Activated naive CD4-positive, alpha-beta T cell treated with Interleukin-2 at 50 U/mL for 16 hours (primary cell): ENCODE measurements around the gene RIF1.

ENCODE experiments used
- DNase-seq: peaks from one replicate; pipeline ENCODE4 v3.0.0-alpha.2; 2020

RIF1 gene

GRCh38 chr2:151522556-151522955, 112.9 kb downstream of the RIF1 start:
- no peak for DNase-seq

- no peak for DNase-seq
Measured at GRCh38 chr2:151523850-151524249, 114.1 kb downstream of the RIF1 start.

GRCh38 chr2:151525821-151526373, 116.2 kb downstream of the RIF1 start:
- no peak for DNase-seq

DNA sequence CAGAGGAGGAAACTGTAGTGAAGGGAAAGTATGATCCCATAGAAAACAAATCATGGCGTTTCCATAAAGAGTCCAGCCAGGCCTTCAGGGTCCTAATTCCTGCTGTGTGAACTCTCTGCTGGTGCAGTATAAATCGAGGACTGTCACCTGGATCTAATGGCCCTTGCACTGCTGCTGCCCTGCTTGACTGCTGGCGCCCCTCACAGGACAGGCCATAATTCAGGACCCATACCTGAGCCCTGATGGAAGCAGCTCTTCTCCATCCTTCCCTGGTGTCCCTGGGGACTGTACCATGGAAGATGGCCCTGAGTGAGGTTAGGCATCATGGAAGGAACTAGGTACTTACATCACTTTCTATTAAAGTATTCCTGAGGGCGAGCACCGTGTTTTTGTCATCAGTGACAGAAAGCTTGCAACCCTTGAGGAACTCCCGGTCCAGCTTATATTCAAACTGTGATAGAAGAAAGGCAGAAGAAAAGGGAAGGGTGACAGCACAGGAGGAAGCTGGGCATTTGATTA, 116.9 kb downstream of the RIF1 start:
- no peak for DNase-seq
